Ovary (tissue), 3 donors: ENCODE data around the gene ZP1.

Experiments used
- POLR2A ChIP-seq: fragments of 450-650 bp; IDR thresholded peaks from one replicate; pipeline ENCODE4 v1.6.1; 2017; ENCODE audit warnings: antibody characterized with exemption, mild to moderate bottlenecking, moderate library complexity
- TF ChIP-seq, protein P1 (sequence below), 3 donors: fragments of 450-650 bp in 2 of 3; fragments of 200-600 bp in 1 of 3; IDR thresholded peaks; one replicate each; pipeline versions ENCODE4 v1.5.1 to v1.8.0; 2016 to 2022; ENCODE audit warnings: antibody characterized with exemption in 3 of 3, mild to moderate bottlenecking in 1 of 3
- donor health status: DM: no; HTN: no; CAD: no.

- TF ChIP-seq, protein P1, sequence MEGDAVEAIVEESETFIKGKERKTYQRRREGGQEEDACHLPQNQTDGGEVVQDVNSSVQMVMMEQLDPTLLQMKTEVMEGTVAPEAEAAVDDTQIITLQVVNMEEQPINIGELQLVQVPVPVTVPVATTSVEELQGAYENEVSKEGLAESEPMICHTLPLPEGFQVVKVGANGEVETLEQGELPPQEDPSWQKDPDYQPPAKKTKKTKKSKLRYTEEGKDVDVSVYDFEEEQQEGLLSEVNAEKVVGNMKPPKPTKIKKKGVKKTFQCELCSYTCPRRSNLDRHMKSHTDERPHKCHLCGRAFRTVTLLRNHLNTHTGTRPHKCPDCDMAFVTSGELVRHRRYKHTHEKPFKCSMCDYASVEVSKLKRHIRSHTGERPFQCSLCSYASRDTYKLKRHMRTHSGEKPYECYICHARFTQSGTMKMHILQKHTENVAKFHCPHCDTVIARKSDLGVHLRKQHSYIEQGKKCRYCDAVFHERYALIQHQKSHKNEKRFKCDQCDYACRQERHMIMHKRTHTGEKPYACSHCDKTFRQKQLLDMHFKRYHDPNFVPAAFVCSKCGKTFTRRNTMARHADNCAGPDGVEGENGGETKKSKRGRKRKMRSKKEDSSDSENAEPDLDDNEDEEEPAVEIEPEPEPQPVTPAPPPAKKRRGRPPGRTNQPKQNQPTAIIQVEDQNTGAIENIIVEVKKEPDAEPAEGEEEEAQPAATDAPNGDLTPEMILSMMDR (IDR thresholded peaks at IDR 0.05) = no peak
- TF ChIP-seq POLR2A = no peak
Observed at GRCh38 chr11:60899977-60900376, 32.6 kb downstream of the ZP1 start.
